Panc1 (cell line): ENCODE data around the gene SSNA1. TPM values are rescaled to one million over a fixed set of nuclear protein-coding genes. Genes with fewer than 3 reads are reported as not detected.

ENCODE experiments used
- ATAC-seq: fragments of 200-7000 bp; cut with Tn5 transposase; 2 replicates; pipeline ENCODE4 v1.9.1; 2020; ENCODE audit warnings: mild to moderate bottlenecking, moderate library complexity
- BruUV-seq: library from RNA; stranded (reverse); fragments of 400-500 nt; replicated peaks from 2 replicates; lab custom pipeline; 2021; lab: Mats Ljungman, UMichigan
- CTCF ChIA-PET: fragments of 300-600 bp; sonication (Branson Sonifier 250); formaldehyde crosslinking; loops from one replicate; lab custom pipeline; 2022; ENCODE audit warnings: antibody characterized with exemption; lab: Charles Lee
- POLR2A ChIA-PET: fragments of 300-600 bp; sonication (Branson Sonifier 250); formaldehyde crosslinking; loops from one replicate; lab custom pipeline; 2022; ENCODE audit warnings: antibody characterized with exemption; lab: Charles Lee
- DNase-seq: peaks from one replicate; pipeline ENCODE4 v3.0.0-alpha.2; 2010; ENCODE audit warnings: low read depth, low spot score
- H3K27ac ChIP-seq: 2 replicates; pipeline ENCODE4 v1.5.1; 2011; ENCODE audit warnings: mild to moderate bottlenecking, low read length, inconsistent platforms
- H3K27me3 ChIP-seq: fragments of 200-500 bp; sonication (Bioruptor generic); 2 replicates; pipeline ENCODE4 v1.6.0; 2014; ENCODE audit warnings: low read length, inconsistent platforms; ENCODE audit not compliant: control insufficient read depth, insufficient read depth
- H3K36me3 ChIP-seq: fragments of 200-500 bp; sonication (Bioruptor generic); 2 replicates; pipeline ENCODE4 v1.5.1; 2014; ENCODE audit warnings: inconsistent platforms, mild to moderate bottlenecking, low read length, moderate library complexity; ENCODE audit not compliant: control insufficient read depth, insufficient read depth
- H3K4me1 ChIP-seq: 2 replicates; pipeline ENCODE4 v1.5.1; 2011; ENCODE audit warnings: inconsistent platforms, mild to moderate bottlenecking, low read length, moderate library complexity; ENCODE audit not compliant: control insufficient read depth, insufficient read depth
- H3K4me3 ChIP-seq, 2 experiments: 2 replicates each; pipeline ENCODE4 v1.5.1; 2011 to 2012; ENCODE audit warnings: low read depth in 2 of 2, low read length in 2 of 2, mild to moderate bottlenecking in 2 of 2, inconsistent platforms in 1 of 2, moderate library complexity in 1 of 2
- H3K9me3 ChIP-seq: fragments of 200-500 bp; sonication (Bioruptor generic); 2 replicates; pipeline ENCODE4 v1.5.1; 2014; ENCODE audit warnings: low read depth, mild to moderate bottlenecking, inconsistent platforms, low read length, moderate library complexity; ENCODE audit not compliant: control insufficient read depth, insufficient read depth
- CTCF ChIP-seq: fragments of 450-650 bp; IDR thresholded peaks from 2 replicates; pipeline ENCODE4 v1.5.1; 2017; ENCODE audit warnings: mild to moderate bottlenecking
- POLR2AphosphoS5 ChIP-seq: IDR thresholded peaks from 2 replicates; pipeline ENCODE4 v1.6.1; 2012; ENCODE audit warnings: mild to moderate bottlenecking, low read depth, low read length, moderate library complexity
- SIN3A ChIP-seq: IDR thresholded peaks from 2 replicates; pipeline ENCODE4 v1.6.1; 2012; ENCODE audit warnings: low read depth, mild to moderate bottlenecking, low read length, moderate library complexity, borderline replicate concordance; ENCODE audit not compliant: insufficient read depth
- TCF7L2 ChIP-seq: IDR thresholded peaks from 2 replicates; pipeline ENCODE4 v1.6.1; 2011; ENCODE audit warnings: mild to moderate bottlenecking, low read depth, low read length, inconsistent platforms
- in situ Hi-C: cut with HindIII; loops from 2 replicates; pipeline ENCODE4 v1.10.0; 2016; ENCODE audit warnings: low sequenced_read_pairs, low pct_unique_long_range_greater_than_20kb
- intact Hi-C: fragments of 100-400 bp; cut with micrococcal nuclease; formaldehyde crosslinking; loops from one replicate; pipeline ENCODE4 v1.10.0; 2022; ENCODE audit not compliant: unreplicated experiment
- total RNA-seq: library from RNA; stranded (reverse); gene quantifications from one replicate; pipeline ENCODE4 v1.2.1, GENCODE V29; 2021; ENCODE audit not compliant: unreplicated experiment
- TF ChIP-seq, protein P1 (sequence below), 2 experiments: IDR thresholded peaks; 2 replicates each; pipeline ENCODE4 v1.6.1; 2011 to 2012; ENCODE audit warnings: low read depth in 2 of 2, control low read depth in 1 of 2, low read length in 1 of 2, mild to moderate bottlenecking in 1 of 2, moderate library complexity in 1 of 2; ENCODE audit not compliant: insufficient read depth in 1 of 2

Gene SSNA1
- total RNA-seq, 1 experiment from 2014 or later: 86.9 TPM

DNA sequence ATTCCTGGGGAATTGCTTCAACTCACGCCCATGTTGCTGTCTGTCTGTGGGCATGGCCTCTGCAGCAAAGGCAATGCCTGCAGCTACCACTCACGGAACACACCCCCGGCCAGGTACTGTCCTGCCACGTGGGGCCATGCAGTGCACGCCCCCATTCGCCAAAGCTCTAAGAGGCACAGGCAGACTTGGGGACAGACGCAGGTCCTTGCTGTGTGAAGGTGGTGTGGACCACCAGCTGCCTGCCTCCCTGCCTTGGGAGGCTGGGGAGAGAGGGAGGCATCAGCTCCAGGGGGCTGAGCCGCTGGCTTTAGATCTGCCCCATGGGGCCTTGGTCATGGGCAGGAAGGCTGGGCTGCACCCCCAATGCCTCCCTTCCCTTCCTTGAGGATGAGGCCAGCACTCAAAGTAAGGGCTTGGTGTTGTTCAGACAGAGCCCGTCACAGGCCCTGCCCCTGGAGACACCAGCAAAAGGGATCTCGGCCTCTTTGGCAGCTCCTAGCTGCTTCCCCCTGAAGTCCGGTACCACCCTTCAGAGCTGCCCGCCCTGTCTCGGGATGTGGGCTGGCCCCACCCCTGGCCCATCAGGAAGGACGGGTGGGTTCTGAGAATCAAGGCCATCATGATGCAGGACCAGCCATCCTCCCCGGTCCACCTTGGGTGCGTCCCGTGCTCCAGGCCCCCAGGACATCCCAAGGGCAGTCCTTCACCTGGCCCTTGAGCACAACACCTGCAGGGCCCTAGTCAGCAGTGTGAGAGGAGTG is 47.2 kb upstream of the SSNA1 start:
- H3K9me3 ChIP-seq: no peaks in the 10 kb centered on the region
- H3K4me3 ChIP-seq: no peak overlapping the region
- intact Hi-C loops: no loop called here
- POLR2A ChIA-PET: no interaction called here
- DNase-seq (no peak), ATAC-seq (no peak)
- no peaks in the 10 kb centered on the region for H3K27me3 ChIP-seq
- CTCF ChIA-PET: interaction anchor here (0.6 kb wide), 1 partner anchor 17 kb away, joined by 4 read pairs; no protein-coding TSS in a partner anchor
- TF ChIP-seq SIN3A (no peak), POLR2AphosphoS5 (no peak), TCF7L2 (no peak), CTCF (no peak)
- TF ChIP-seq, protein P1, sequence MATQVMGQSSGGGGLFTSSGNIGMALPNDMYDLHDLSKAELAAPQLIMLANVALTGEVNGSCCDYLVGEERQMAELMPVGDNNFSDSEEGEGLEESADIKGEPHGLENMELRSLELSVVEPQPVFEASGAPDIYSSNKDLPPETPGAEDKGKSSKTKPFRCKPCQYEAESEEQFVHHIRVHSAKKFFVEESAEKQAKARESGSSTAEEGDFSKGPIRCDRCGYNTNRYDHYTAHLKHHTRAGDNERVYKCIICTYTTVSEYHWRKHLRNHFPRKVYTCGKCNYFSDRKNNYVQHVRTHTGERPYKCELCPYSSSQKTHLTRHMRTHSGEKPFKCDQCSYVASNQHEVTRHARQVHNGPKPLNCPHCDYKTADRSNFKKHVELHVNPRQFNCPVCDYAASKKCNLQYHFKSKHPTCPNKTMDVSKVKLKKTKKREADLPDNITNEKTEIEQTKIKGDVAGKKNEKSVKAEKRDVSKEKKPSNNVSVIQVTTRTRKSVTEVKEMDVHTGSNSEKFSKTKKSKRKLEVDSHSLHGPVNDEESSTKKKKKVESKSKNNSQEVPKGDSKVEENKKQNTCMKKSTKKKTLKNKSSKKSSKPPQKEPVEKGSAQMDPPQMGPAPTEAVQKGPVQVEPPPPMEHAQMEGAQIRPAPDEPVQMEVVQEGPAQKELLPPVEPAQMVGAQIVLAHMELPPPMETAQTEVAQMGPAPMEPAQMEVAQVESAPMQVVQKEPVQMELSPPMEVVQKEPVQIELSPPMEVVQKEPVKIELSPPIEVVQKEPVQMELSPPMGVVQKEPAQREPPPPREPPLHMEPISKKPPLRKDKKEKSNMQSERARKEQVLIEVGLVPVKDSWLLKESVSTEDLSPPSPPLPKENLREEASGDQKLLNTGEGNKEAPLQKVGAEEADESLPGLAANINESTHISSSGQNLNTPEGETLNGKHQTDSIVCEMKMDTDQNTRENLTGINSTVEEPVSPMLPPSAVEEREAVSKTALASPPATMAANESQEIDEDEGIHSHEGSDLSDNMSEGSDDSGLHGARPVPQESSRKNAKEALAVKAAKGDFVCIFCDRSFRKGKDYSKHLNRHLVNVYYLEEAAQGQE (IDR thresholded peaks at IDR 0.05; ENCODE audit: insufficient read depth in 1 of 2, low read depth in 2 of 2, low read length in 1 of 2): no peak
- BruUV-seq: no TSS peak
- in situ Hi-C loops: no loop called here
- no peaks in the 10 kb centered on the region for H3K4me1 ChIP-seq
- no peaks in the 10 kb centered on the region for H3K36me3 ChIP-seq
- no peak overlapping the region for H3K27ac ChIP-seq

DNA sequence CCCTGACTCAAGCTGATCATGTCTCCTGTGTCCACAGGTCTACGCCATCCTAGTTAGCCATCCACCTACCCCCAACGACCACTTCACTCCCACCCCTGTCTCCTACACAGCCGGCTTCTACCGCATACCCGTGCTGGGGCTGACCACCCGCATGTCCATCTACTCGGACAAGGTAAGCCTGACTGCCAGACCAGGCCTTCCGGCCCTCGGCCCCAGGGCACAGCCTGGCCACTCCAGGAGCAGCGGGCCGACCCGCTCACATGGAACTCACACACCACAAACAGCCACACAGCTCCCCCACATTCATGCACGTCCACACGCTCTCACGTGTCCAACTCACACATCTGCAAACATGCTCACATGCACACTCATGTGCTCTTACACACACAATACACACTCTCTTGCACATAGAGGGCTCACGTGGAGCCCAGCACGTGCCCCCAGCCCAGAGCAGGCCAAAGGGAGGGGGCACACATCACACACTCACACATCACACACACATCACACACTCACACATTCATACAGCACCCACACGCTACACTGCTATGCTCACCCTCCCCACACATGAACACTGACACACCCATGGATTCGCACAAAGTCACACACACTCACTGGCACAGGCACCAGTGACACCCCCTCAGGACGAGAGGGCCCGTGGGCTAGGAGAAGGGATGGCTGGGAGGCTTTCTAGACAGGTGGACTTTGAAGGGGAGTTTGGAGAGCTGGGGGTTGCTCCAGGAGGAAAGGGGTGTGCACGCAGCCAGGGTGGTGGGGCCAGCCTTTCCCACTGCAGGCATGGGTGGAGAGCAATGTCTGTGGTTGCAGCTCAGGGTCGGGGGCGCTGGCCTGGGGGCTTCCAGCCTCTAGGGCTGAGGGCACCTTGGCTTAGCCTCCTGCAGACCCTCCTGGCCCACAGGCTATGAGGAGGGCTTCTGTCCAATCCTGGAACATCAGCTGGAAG is 46.2 kb upstream of the SSNA1 start:
- no peak for DNase-seq
- H3K4me1 ChIP-seq: no peaks in the 10 kb centered on the region
- H3K27me3 ChIP-seq: no peaks in the 10 kb centered on the region
- H3K9me3 ChIP-seq: no peaks in the 10 kb centered on the region
- no TSS peak for BruUV-seq
- H3K36me3 ChIP-seq: no peaks in the 10 kb centered on the region
- no peak overlapping the region for H3K4me3 ChIP-seq
- no peak for TF ChIP-seq POLR2AphosphoS5
- in situ Hi-C loops (no loop called here), intact Hi-C loops (no loop called here)
- no peak for ATAC-seq
- ChIA-PET POLR2A (no interaction called here), CTCF (no interaction called here)
- no peak overlapping the region for H3K27ac ChIP-seq
